ENCODE data around the gene XG.

Gene XG

DNA sequence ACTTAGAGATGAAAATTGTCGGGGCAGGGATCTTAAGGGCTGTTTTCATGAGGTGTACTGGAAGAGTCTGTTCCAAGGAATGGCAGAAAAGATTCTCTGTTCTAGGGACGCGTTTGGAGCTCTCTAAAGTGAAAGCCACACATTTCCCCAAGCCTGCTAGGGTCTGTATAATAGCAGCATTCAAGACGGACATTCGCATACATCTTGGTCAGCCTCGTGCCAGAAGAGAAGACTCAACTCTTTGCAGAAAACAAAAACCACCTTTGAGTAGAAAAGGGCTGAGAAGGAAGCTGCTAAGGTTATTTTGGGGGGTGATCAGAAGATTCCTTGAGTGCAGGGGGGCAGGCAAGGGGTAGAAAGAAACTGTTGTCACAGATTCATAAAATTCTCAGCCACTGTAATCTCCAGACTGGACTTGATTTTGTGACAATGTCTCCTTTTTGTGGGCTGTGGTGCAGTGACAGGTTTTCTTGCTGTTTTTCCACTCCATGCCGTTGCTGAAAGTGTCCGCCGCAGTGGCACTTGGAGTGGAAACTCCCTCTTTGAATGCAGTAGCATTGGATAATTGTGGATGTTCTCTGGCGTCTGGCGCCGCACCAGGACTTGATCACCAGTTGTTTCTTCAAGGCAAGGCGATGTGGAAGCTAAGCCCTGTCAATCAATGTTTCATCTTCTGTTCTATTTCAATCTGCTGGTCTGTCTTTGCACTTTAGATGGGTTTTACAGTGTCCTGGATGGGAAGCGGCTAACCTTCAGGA lies 79.8 kb downstream of the XG start:
- FAIRE-seq, result no peak
- TF ChIP-seq POLR2A (IDR thresholded peaks at IDR 0.05; ENCODE audit: low read depth, low read length) (no peak), TAF1 (IDR thresholded peaks at IDR 0.05; ENCODE audit: borderline replicate concordance, low read depth, low read length) (no peak), POLR2AphosphoS5 (IDR thresholded peaks at IDR 0.05; ENCODE audit: low read depth, low read length) (no peak)
- no peak for DNase-seq (ENCODE audit: insufficient read length)

DNA sequence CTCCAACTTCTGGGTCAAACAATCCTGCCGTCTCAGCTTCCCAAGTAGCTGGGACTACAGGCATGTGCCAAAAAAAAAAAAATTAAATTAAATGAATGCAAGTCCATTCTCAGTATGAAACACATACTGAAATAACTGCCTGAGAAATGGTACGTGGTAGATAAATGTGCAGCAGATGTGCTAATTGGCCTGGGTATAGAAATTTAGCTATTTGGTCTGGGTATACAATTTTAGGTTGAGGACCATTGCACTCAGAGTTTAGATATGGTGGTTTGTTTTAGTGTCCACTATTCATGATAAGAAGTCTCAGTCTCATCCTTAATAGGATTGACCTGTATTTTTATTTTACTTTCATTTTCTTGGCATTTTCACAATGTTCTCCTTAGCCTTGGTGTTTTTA lies 86.1 kb downstream of the XG start:
- no peak for FAIRE-seq
- TF ChIP-seq POLR2AphosphoS5 (IDR thresholded peaks at IDR 0.05; ENCODE audit: low read depth, low read length) (no peak), POLR2A (IDR thresholded peaks at IDR 0.05; ENCODE audit: low read depth, low read length) (no peak), TAF1 (IDR thresholded peaks at IDR 0.05; ENCODE audit: borderline replicate concordance, low read depth, low read length) (no peak)
- no peak for DNase-seq (ENCODE audit: insufficient read length)

DNA sequence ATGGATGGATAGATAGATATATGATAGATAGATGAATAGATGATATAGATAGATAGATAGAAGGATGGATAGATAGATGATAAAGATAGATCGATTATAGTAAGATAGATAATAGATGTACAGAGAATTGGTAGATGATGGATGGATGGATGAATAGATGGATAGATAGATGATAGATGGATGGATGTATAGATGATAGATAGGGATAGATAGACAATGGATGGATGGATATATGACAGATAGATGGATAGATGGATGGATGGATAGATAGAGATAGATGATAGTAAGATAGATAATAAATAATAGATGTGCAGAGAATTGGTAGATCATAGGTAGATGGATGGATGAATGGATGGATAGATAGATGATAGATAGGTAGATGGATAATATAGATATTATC lies 89.1 kb downstream of the XG start:
- no peak for FAIRE-seq
- DNase-seq (ENCODE audit: insufficient read length), result no peak
- TF ChIP-seq TAF1 (IDR thresholded peaks at IDR 0.05; ENCODE audit: borderline replicate concordance, low read depth, low read length) (no peak), POLR2AphosphoS5 (IDR thresholded peaks at IDR 0.05; ENCODE audit: low read depth, low read length) (no peak)

DNA sequence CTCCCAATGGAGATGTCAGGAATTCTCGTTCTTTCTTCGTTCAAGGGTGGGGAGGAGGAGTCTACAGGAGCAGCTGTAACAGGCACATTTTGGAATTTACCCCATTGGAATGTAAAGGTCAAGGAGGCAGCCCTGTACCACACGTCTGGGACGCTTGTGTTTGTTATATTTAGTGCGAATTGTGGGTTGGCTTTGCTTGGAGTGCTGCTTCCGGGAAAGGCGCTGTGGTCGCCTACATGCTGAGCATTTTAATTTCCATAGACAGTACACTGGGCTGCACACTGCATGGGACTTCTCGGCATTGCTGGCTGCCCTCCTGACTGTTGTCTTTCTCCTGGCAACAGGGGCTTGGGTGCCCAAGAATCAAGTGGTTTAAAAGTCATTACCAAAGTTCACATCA lies 89.7 kb downstream of the XG start:
- TF ChIP-seq POLR2AphosphoS5 (IDR thresholded peaks at IDR 0.05; ENCODE audit: low read depth, low read length) (no peak), POLR2A (IDR thresholded peaks at IDR 0.05; ENCODE audit: low read depth, low read length) (no peak), TAF1 (IDR thresholded peaks at IDR 0.05; ENCODE audit: borderline replicate concordance, low read depth, low read length) (no peak)
- FAIRE-seq (no peak), DNase-seq (ENCODE audit: insufficient read length) (no peak)

DNA sequence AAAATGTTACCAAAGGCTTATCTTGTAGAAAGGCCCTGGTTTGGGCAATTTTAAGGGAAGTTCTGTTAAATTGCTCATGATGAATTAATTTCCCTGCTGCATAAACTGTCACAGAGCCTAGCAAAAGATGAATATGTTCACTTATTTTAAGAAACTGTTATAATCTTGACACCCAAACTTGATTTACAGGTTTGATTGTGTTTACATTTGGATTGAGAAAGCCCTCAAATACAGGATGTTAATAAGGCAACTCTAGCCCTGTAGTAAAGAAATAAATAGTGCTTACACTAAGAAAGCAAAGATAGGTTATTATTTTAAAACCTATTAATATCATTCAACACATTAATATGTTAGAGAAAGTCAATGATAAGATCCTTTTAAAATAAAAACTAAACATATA lies 95.2 kb downstream of the XG start:
- DNase-seq (ENCODE audit: insufficient read length) (no peak), FAIRE-seq (peak; percentile 86)
- TF ChIP-seq TAF1 (IDR thresholded peaks at IDR 0.05; ENCODE audit: borderline replicate concordance, low read depth, low read length) (no peak), POLR2A (IDR thresholded peaks at IDR 0.05; ENCODE audit: low read depth, low read length) (no peak), POLR2AphosphoS5 (IDR thresholded peaks at IDR 0.05; ENCODE audit: low read depth, low read length) (no peak)

DNA sequence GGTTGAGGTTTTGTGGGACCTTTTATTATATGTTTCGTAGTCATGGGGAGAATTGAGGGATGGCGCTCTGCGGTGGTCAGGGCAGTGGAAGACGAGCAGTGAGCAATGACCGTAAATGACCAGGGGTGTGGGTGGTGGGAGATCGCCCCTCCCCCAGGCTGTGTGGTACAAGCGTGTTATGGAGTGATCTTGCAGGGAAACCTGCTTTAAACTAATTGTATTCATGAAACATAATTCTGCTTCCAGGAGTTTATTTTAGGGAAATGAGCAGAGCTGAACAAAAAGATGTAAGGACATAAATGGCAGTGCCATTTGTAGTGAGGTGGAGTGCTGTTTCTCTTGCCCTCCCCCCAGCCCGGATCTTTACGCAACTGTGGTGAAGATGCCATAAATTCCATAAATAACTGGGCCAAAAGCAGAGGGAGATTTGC lies 97.0 kb downstream of the XG start:
- DNase-seq (ENCODE audit: insufficient read length) (no peak), FAIRE-seq (no peak)
- TF ChIP-seq TAF1 (IDR thresholded peaks at IDR 0.05; ENCODE audit: borderline replicate concordance, low read depth, low read length), result no peak
- no peak for TF ChIP-seq POLR2A (IDR thresholded peaks at IDR 0.05; ENCODE audit: low read depth, low read length)
- no peak for TF ChIP-seq POLR2AphosphoS5 (IDR thresholded peaks at IDR 0.05; ENCODE audit: low read depth, low read length)

DNA sequence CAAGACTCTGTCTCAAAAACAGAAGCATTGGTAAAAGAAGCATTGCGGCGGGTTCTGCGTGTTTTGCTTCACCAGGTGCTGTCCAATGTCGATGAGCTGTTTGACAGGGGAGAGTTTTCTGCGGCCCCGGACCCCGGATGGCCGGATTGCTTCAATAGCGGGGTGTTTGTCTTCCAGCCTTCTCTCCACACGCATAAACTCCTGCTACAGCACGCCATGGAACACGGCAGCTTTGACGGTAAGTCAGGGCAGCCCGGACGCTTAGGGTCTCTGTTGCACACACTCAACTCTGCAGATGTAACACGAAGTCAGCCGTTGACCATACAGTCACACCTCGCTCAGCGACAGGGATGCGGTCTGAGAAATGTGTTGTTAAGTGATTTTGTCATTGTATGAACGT lies 103.1 kb downstream of the XG start:
- DNase-seq (ENCODE audit: insufficient read length) (no peak), FAIRE-seq (no peak)
- TF ChIP-seq TAF1 (IDR thresholded peaks at IDR 0.05; ENCODE audit: borderline replicate concordance, low read depth, low read length) (no peak), POLR2A (IDR thresholded peaks at IDR 0.05; ENCODE audit: low read depth, low read length) (no peak), POLR2AphosphoS5 (IDR thresholded peaks at IDR 0.05; ENCODE audit: low read depth, low read length) (no peak)

DNA sequence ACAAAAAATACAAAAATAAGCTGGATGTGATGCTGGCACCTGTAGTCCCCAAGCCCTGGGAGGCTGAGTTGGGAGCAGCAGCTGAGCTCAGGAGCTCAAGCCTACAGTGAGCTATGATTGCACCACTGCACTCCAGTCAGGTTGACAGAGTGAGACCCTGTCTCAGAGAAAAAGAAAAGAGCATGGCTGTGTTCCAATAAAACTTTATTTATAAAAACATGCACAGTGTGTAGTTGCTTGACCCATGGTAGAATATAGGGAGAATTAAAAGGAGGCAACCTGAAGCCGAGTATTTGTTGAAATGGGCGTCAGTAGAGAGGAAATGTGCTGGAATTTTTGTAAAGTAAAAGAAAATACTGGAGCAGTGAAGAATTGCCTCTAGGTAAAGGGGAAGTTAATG lies 103.9 kb downstream of the XG start:
- DNase-seq (ENCODE audit: insufficient read length) (no peak), FAIRE-seq (no peak)

DNA sequence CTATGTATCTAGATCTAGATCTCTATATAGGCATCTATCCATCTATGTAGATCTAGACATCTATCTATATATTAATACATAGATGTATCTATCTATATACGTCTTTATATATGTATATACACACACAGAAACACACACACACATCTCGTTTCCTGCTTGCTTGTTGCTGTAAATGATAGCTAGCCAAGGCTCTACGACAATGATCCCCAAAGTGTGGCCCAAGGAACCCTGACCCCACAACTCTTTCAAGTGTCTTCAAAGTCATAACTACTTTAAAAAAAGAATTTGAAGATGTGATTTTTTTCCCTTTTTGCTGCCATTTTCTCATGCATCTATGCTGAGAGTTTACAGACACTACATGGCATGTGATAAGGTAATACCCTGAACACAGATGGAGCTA lies 105.7 kb downstream of the XG start:
- no peak for DNase-seq (ENCODE audit: insufficient read length)
- no peak for FAIRE-seq
- no peak for TF ChIP-seq POLR2A (IDR thresholded peaks at IDR 0.05; ENCODE audit: low read depth, low read length)
- TF ChIP-seq POLR2AphosphoS5 (IDR thresholded peaks at IDR 0.05; ENCODE audit: low read depth, low read length), result no peak
- TF ChIP-seq TAF1 (IDR thresholded peaks at IDR 0.05; ENCODE audit: borderline replicate concordance, low read depth, low read length), result no peak

More for the DNA sequence above, 103.9 kb downstream of the XG start:
- TF ChIP-seq POLR2A (IDR thresholded peaks at IDR 0.05; ENCODE audit: low read depth, low read length), result no peak
- TF ChIP-seq POLR2AphosphoS5 (IDR thresholded peaks at IDR 0.05; ENCODE audit: low read depth, low read length), result no peak
- no peak for TF ChIP-seq TAF1 (IDR thresholded peaks at IDR 0.05; ENCODE audit: borderline replicate concordance, low read depth, low read length)

DNA sequence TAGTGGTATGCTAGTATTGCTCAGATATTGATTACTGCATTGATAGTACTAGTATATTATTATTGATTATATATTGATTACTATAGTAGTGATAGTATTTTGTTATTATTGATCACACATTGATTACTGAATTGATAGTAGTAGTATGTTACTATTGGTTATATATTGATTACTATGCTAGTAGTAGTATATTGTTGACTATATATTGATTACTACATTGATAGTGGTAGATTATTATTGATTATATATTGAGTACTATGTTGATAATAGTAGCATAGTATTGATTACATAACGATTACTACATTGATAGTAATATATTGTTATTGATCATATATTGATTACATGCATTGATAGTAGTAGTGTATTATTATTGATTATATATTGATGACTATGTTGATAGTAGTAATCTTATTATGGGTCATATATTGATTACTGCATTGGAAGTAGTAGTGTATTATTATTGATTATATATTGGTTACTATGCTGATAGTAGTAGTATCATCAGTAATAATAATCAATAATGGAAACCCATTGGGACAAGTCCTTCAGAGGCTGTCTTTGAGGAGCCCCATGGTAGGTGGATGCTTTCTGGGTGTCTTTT lies 107.5 kb downstream of the XG start:
- DNase-seq (ENCODE audit: insufficient read length) (no peak), FAIRE-seq (no peak)
- TF ChIP-seq TAF1 (IDR thresholded peaks at IDR 0.05; ENCODE audit: borderline replicate concordance, low read depth, low read length), result no peak

DNA sequence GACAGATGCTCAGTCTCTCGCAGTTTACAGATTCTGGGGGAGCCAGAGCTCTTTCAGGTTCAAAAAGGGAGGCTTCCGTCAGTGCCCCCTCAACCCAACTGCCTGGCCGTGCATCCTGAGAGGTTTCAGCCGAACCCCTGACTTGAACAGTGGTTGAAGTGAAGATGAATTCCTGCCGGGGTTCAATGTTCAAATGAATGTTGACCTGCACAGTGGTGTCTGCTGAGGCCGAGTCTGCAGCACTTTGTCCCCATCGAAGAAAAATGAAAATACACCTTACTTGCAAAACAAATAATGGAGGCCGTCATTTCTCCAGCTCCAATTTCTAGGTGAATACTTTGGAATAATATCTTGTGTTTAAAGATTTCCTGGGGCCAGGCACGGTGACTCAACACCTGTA lies 110.6 kb downstream of the XG start:
- no peak for TF ChIP-seq TAF1 (IDR thresholded peaks at IDR 0.05; ENCODE audit: borderline replicate concordance, low read depth, low read length)
- TF ChIP-seq POLR2AphosphoS5 (IDR thresholded peaks at IDR 0.05; ENCODE audit: low read depth, low read length), result no peak
- no peak for TF ChIP-seq POLR2A (IDR thresholded peaks at IDR 0.05; ENCODE audit: low read depth, low read length)
- DNase-seq (ENCODE audit: insufficient read length) (no peak), FAIRE-seq (no peak)

DNA sequence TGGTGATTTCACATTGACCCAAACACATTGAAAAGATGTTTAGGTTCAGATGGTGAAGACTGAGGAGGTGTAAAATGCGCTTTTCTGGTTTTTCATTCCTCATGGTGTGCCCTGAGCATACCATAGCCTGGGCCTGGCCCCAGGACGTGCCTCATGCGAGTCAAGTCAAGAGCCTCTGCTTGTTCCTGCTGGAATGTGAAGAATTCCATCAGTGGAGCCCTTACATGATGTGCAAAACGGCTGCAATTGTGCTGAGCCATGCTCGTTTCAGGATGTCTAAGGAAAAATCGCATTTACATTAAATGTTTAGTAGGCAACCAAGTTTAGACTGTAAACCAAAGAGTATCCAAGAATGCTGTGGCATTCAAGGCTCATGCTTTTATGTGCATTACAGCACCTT lies 111.8 kb downstream of the XG start:
- FAIRE-seq (no peak), DNase-seq (ENCODE audit: insufficient read length) (no peak)
- TF ChIP-seq POLR2AphosphoS5 (IDR thresholded peaks at IDR 0.05; ENCODE audit: low read depth, low read length) (no peak), POLR2A (IDR thresholded peaks at IDR 0.05; ENCODE audit: low read depth, low read length) (no peak), TAF1 (IDR thresholded peaks at IDR 0.05; ENCODE audit: borderline replicate concordance, low read depth, low read length) (no peak)
